ENCODE measurements around the gene SYNJ2BP.

Gene SYNJ2BP

DNA sequence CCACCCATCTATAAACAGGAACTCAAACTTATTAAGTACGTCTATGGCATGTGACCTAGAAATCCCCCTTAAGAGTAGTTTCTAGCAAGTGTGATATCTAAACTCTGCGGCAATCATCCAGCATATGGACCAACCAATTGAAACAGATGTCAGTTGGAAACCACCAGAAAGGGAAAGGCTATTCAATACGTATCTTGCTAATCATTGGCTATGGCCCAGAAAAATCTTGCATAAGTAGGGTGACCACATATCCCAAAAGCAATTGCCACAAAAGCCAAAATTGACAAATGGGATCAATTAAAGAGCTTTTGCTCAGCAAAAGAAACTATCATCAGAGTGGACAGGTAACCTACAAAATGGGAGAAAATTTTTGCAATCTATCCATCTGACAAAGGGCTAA, 24.2 kb downstream of the SYNJ2BP start:
- DNase-seq (ENCODE audit: low spot score): no peak

DNA sequence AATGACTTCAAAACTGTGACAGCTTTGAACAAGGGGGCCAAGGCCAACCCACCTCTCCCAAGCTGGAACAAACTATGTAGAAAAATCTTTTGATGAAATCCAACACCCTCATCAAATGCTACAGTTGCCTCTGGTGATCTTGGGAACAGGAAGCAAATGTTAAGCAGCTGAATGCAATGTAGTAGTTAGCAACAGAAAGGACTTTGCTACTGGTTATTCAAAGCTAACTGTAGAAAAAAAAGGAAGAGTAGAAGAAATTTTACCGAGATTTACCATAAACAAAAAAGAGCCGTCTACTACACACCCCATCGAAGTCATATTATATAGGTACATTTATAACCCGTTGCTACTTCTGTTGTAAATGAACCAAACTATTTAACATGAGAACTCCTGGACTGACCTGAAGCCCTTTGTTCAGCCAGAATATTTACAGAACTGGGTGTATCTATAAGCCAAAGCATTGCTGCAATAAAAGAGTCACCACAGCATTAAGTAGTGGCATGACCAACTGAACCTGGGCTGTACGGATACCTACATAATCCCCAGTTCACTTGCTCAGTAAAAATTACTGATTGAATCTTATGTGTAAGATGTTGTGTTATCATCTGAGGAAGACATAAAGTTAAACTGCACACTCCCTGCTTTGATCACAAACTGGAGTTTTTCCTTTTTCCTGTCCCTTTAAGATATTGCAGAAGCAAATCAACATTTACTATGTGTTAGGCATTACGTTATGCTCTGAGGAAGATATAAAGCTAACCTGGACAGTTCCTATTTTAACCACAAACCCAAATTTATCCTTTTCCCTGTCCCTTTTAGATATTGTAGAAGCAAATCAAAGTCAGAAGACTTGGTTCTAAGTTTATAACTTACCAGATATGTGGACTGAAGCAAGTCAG, 25.1 kb downstream of the SYNJ2BP start:
- no peak for DNase-seq (ENCODE audit: low spot score)

DNA sequence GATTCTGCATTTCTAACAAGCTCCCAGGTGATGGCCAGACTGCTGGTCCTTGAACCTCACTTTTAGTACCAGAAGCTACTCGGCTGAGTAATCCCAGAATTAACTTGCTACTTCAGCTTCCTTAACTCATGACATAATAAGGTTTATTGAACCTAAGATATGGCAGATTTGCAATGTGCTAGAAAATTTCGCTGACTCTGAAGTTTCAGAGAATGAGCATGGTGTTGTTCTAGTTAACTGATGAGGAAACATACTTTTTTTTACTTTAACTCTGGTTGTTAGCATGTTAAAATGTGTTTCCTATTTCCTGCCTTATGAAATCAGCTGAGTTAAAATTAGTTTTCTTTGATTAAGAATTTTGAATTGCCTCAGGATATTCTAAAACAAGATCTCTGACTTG, 34.4 kb downstream of the SYNJ2BP start:
- no peak for DNase-seq (ENCODE audit: low spot score)

DNA sequence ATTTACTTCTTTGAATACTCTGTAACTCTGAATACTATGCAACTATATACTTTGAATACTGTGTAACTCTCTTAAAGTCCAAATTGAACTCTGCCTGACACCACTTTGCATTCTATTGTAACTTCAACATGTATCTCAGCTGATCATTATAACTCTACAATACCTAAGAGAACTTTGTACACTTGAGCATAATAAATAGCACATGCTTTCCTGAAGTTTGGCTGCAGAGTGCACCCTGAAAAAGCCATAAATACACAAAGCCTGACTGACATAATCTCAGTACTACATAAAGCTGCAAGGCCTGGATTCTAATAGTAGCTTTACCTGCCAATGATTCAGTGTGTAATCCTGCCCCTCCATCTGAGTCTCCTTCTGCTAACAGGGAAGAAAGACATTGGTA, 36.1 kb downstream of the SYNJ2BP start:
- no peak for DNase-seq (ENCODE audit: low spot score)

DNA sequence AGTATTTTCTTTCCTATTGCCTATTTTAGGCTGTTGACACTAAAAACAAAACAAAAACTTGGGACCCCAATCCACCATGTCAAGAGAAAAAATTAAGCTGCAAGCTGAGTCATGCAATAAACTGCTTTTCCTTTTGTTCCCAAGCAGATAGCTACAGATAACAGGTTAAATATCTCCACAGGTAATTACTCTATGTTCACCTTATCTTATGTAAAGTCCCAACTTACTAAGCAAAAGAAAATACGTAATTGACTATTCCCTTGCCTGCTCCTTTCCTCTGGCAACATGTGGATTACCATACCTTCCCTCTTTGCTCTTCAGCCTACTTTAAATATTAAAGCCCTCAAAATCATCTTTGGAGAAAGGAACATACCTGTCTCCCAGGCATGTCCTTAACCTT, 38.2 kb downstream of the SYNJ2BP start:
- DNase-seq (ENCODE audit: low spot score): no peak

Data from SK-N-DZ (cell line).